ENCODE data around the gene ADGRG4.

The ADGRG4 gene

DNA sequence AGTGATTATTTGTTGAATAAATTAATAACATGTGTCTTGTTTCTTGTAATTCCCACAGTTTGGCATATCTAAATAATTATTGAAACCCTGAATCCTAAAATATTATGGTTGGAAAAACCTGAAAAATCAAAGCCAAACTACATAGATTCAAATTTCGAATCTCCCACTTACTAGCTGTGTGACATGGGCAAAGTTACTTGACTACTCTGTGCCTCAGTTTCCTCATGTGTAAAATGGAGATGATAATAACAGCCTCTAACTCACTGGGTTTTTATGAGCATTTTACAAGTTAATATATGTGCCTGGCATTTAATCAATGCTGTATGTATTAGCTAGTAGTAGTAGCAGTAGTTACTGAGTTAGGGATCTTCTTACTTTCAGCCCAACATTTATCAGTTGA is 152.4 kb downstream of the ADGRG4 start:
- H3K4me3 ChIP-seq (ENCODE audit: low read depth, low read length) = no peak overlapping the region
- TF ChIP-seq, protein P1, sequence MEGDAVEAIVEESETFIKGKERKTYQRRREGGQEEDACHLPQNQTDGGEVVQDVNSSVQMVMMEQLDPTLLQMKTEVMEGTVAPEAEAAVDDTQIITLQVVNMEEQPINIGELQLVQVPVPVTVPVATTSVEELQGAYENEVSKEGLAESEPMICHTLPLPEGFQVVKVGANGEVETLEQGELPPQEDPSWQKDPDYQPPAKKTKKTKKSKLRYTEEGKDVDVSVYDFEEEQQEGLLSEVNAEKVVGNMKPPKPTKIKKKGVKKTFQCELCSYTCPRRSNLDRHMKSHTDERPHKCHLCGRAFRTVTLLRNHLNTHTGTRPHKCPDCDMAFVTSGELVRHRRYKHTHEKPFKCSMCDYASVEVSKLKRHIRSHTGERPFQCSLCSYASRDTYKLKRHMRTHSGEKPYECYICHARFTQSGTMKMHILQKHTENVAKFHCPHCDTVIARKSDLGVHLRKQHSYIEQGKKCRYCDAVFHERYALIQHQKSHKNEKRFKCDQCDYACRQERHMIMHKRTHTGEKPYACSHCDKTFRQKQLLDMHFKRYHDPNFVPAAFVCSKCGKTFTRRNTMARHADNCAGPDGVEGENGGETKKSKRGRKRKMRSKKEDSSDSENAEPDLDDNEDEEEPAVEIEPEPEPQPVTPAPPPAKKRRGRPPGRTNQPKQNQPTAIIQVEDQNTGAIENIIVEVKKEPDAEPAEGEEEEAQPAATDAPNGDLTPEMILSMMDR (IDR thresholded peaks at IDR 0.05; ENCODE audit: low read depth, low read length) = no peak

DNA sequence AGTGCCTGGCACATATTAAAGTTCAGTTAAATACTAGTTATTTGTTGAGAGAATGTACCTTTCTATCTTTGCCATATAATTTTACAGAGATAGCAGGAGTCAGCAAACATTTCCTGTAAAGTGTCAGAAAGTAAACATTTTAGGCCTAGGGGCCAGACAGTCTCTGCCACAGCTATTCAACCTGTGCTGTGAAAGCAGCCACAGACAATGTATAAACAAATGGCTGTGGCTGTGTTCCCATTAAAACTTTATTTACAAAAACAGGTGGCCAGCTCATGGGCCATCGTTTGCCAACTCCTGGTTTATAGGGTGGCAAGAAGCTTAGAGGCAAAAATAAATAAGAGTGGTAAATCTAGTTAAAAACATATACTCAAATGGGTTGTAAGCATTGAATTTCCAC is 153.0 kb downstream of the ADGRG4 start:
- TF ChIP-seq, protein P1 (IDR thresholded peaks at IDR 0.05; ENCODE audit: low read depth, low read length) = no peak
- no peak overlapping the region for H3K4me3 ChIP-seq (ENCODE audit: low read depth, low read length)

DNA sequence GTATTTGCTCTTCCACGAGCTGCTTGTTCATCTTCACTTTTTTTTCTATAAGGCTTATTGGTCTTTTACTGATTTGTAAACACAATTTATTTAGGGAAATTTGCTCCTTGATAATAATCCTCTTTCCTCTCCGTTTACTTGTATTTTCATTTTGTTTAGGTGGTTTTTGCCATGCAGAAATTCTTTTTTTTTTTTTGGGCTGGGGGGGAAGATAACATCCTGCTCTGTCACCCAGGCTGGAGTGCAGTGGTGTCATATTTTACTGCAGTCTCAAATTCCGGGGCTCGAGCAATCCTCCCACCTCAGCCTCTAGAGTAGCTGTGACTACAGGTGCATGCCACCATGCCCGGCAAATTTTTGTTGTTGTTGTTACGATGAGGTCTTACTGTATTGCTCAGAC is 155.4 kb downstream of the ADGRG4 start:
- no peak overlapping the region for H3K4me3 ChIP-seq (ENCODE audit: low read depth, low read length)
- TF ChIP-seq, protein P1 (IDR thresholded peaks at IDR 0.05; ENCODE audit: low read depth, low read length) = no peak

DNA sequence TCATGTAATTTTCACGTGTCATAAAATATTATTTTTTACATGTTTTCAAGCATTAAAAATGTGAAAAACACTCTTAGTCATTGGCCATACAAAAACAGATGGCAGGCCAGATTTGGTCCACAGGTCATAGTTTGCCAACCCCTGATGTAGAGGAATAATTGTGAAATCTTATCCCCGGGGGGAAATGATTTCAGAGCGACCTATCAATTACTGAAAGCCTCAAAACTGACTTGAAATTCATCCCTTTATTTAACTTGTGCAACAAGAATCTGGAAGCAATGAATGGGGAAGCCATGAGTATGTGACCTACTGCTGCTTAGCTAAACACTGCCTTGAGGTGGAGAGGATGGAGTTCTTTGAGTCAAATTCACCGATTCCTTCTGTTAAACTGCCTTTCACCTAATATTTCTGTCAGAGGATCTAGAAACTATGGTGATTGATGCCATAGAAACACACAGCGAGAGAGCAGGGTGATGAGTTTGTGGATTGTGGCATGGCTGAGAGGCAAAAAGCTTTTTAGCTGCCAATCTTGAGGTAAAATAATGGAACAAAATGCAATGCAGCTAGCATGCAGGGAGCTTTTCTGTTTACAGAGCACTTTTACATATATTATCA is 156.6 kb downstream of the ADGRG4 start:
- H3K4me3 ChIP-seq (ENCODE audit: low read depth, low read length) = no peak overlapping the region
- TF ChIP-seq, protein P1 (IDR thresholded peaks at IDR 0.05; ENCODE audit: low read depth, low read length) = no peak

DNA sequence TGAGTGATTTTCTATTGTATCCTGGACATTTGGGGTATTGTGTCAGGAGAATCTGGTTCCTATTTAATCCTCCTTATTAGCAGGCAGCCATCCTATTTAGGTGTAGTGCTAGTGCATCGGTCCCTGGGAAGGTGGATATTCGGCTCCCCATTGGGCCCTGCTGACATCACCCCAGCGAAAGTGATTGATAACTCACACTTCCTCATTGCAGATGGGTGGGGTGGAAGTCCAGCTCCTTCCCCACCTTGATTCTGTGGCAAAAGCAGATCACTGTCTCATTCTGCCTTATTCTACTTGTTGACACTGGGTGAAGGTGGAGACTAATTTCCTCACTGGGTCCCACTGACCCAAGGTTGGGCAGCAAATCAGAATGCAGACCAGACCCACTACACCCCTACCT is 163.8 kb downstream of the ADGRG4 start:
- TF ChIP-seq, protein P1 (IDR thresholded peaks at IDR 0.05; ENCODE audit: low read depth, low read length) = no peak
- no peak overlapping the region for H3K4me3 ChIP-seq (ENCODE audit: low read depth, low read length)
